ENCODE results near the gene GGCT.

Gene GGCT

GRCh38 chr7:30475580-30475979 lies 29.0 kb downstream of the GGCT start:
- no peak overlapping the region for H3K4me3 ChIP-seq (ENCODE audit: low read length)
- no peaks in the 10 kb centered on the region for H3K36me3 ChIP-seq (ENCODE audit: insufficient read depth, low read length)
- no peaks in the 10 kb centered on the region for H3K9me3 ChIP-seq (replicated peaks; ENCODE audit: low read length)
- H3K27me3 ChIP-seq (ENCODE audit: control insufficient read depth, insufficient read depth, low read length) = no peaks in the 10 kb centered on the region
- H3K4me1 ChIP-seq (ENCODE audit: control insufficient read depth, insufficient read depth, low read length) = peaks cover 42% of the 10 kb centered on the region
- H3K4me2 ChIP-seq (ENCODE audit: low read length) = peak overlapping the region; percentile 24
- H3K9ac ChIP-seq (ENCODE audit: low read depth, low read length) = no peak overlapping the region

- no peaks in the 10 kb centered on the region for H3K9me3 ChIP-seq (replicated peaks; ENCODE audit: low read length)
- H3K27me3 ChIP-seq (ENCODE audit: control insufficient read depth, insufficient read depth, low read length) = no peaks in the 10 kb centered on the region
- H3K4me2 ChIP-seq (ENCODE audit: low read length) = no peak overlapping the region
- H3K9ac ChIP-seq (ENCODE audit: low read depth, low read length) = no peak overlapping the region
- H3K4me3 ChIP-seq (ENCODE audit: low read length) = no peak overlapping the region
- H3K36me3 ChIP-seq (ENCODE audit: insufficient read depth, low read length) = no peaks in the 10 kb centered on the region
- peaks cover 49% of the 10 kb centered on the region for H3K4me1 ChIP-seq (ENCODE audit: control insufficient read depth, insufficient read depth, low read length)
These were observed 29.7 kb downstream of the GGCT start for GRCh38 chr7:30474893-30475292.

- Histone ChIP-seq H3K9ac (ENCODE audit: low read depth, low read length) (no peak overlapping the region), H3K9me3 (replicated peaks; ENCODE audit: low read length) (no peaks in the 10 kb centered on the region), H3K27me3 (ENCODE audit: control insufficient read depth, insufficient read depth, low read length) (no peaks in the 10 kb centered on the region), H3K36me3 (ENCODE audit: insufficient read depth, low read length) (no peaks in the 10 kb centered on the region), H3K4me1 (ENCODE audit: control insufficient read depth, insufficient read depth, low read length) (peaks cover 53% of the 10 kb centered on the region), H3K4me3 (ENCODE audit: low read length) (no peak overlapping the region), H3K4me2 (ENCODE audit: low read length) (no peak overlapping the region)
These were observed 30.1 kb downstream of the GGCT start for GRCh38 chr7:30474485-30474884.

GRCh38 chr7:30473903-30474302 lies 30.7 kb downstream of the GGCT start:
- Histone ChIP-seq H3K4me2 (ENCODE audit: low read length) (no peak overlapping the region), H3K4me3 (ENCODE audit: low read length) (no peak overlapping the region), H3K4me1 (ENCODE audit: control insufficient read depth, insufficient read depth, low read length) (peaks cover 52% of the 10 kb centered on the region), H3K36me3 (ENCODE audit: insufficient read depth, low read length) (no peaks in the 10 kb centered on the region), H3K9me3 (replicated peaks; ENCODE audit: low read length) (no peaks in the 10 kb centered on the region), H3K9ac (ENCODE audit: low read depth, low read length) (no peak overlapping the region), H3K27me3 (ENCODE audit: control insufficient read depth, insufficient read depth, low read length) (no peaks in the 10 kb centered on the region)

GRCh38 chr7:30472784-30473775 lies 31.5 kb downstream of the GGCT start:
- no peak overlapping the region for H3K9ac ChIP-seq (ENCODE audit: low read depth, low read length)
- H3K9me3 ChIP-seq (replicated peaks; ENCODE audit: low read length) = no peaks in the 10 kb centered on the region
- H3K4me3 ChIP-seq (ENCODE audit: low read length) = no peak overlapping the region
- H3K4me1 ChIP-seq (ENCODE audit: control insufficient read depth, insufficient read depth, low read length) = peaks cover 56% of the 10 kb centered on the region
- no peaks in the 10 kb centered on the region for H3K27me3 ChIP-seq (ENCODE audit: control insufficient read depth, insufficient read depth, low read length)
- H3K4me2 ChIP-seq (ENCODE audit: low read length) = no peak overlapping the region
- no peaks in the 10 kb centered on the region for H3K36me3 ChIP-seq (ENCODE audit: insufficient read depth, low read length)

- Histone ChIP-seq H3K4me2 (ENCODE audit: low read length) (no peak overlapping the region), H3K4me1 (ENCODE audit: control insufficient read depth, insufficient read depth, low read length) (peaks cover 51% of the 10 kb centered on the region), H3K9ac (ENCODE audit: low read depth, low read length) (no peak overlapping the region), H3K36me3 (ENCODE audit: insufficient read depth, low read length) (no peaks in the 10 kb centered on the region), H3K4me3 (ENCODE audit: low read length) (no peak overlapping the region), H3K9me3 (replicated peaks; ENCODE audit: low read length) (no peaks in the 10 kb centered on the region), H3K27me3 (ENCODE audit: control insufficient read depth, insufficient read depth, low read length) (no peaks in the 10 kb centered on the region)
These were observed 32.4 kb downstream of the GGCT start for GRCh38 chr7:30472081-30472783.

- peaks cover 48% of the 10 kb centered on the region for H3K4me1 ChIP-seq (ENCODE audit: control insufficient read depth, insufficient read depth, low read length)
- peak overlapping the region; percentile 17 for H3K9ac ChIP-seq (ENCODE audit: low read depth, low read length)
- no peaks in the 10 kb centered on the region for H3K27me3 ChIP-seq (ENCODE audit: control insufficient read depth, insufficient read depth, low read length)
- no peaks in the 10 kb centered on the region for H3K36me3 ChIP-seq (ENCODE audit: insufficient read depth, low read length)
- peak overlapping the region; percentile 50 for H3K4me2 ChIP-seq (ENCODE audit: low read length)
- H3K4me3 ChIP-seq (ENCODE audit: low read length) = no peak overlapping the region
- no peaks in the 10 kb centered on the region for H3K9me3 ChIP-seq (replicated peaks; ENCODE audit: low read length)
These were observed 33.4 kb downstream of the GGCT start for GRCh38 chr7:30471205-30471604.

GRCh38 chr7:30470771-30471170 lies 33.9 kb downstream of the GGCT start:
- H3K4me3 ChIP-seq (ENCODE audit: low read length) = no peak overlapping the region

GRCh38 chr7:30470163-30470770 lies 34.4 kb downstream of the GGCT start:
- H3K27me3 ChIP-seq (ENCODE audit: control insufficient read depth, insufficient read depth, low read length) = no peaks in the 10 kb centered on the region
- no peaks in the 10 kb centered on the region for H3K9me3 ChIP-seq (replicated peaks; ENCODE audit: low read length)
- H3K9ac ChIP-seq (ENCODE audit: low read depth, low read length) = peak overlapping the region; percentile 48
- H3K4me1 ChIP-seq (ENCODE audit: control insufficient read depth, insufficient read depth, low read length) = peaks cover 48% of the 10 kb centered on the region
- peak overlapping the region; percentile 50 for H3K4me2 ChIP-seq (ENCODE audit: low read length)
- H3K4me3 ChIP-seq (ENCODE audit: low read length) = no peak overlapping the region
- no peaks in the 10 kb centered on the region for H3K36me3 ChIP-seq (ENCODE audit: insufficient read depth, low read length)

More at GRCh38 chr7:30470771-30471170, 33.9 kb downstream of the GGCT start:
- H3K4me1 ChIP-seq (ENCODE audit: control insufficient read depth, insufficient read depth, low read length) = peaks cover 51% of the 10 kb centered on the region
- H3K27me3 ChIP-seq (ENCODE audit: control insufficient read depth, insufficient read depth, low read length) = no peaks in the 10 kb centered on the region
- H3K9me3 ChIP-seq (replicated peaks; ENCODE audit: low read length) = no peaks in the 10 kb centered on the region
- peak overlapping the region; percentile 50 for H3K4me2 ChIP-seq (ENCODE audit: low read length)
- no peaks in the 10 kb centered on the region for H3K36me3 ChIP-seq (ENCODE audit: insufficient read depth, low read length)
- H3K9ac ChIP-seq (ENCODE audit: low read depth, low read length) = peak overlapping the region; percentile 19

- Histone ChIP-seq H3K36me3 (ENCODE audit: insufficient read depth, low read length) (no peaks in the 10 kb centered on the region), H3K9me3 (replicated peaks; ENCODE audit: low read length) (no peaks in the 10 kb centered on the region), H3K9ac (ENCODE audit: low read depth, low read length) (peak overlapping the region; percentile 63), H3K4me1 (ENCODE audit: control insufficient read depth, insufficient read depth, low read length) (peaks cover 49% of the 10 kb centered on the region), H3K4me3 (ENCODE audit: low read length) (peak overlapping the region; percentile 41), H3K4me2 (ENCODE audit: low read length) (peak overlapping the region; percentile 67), H3K27me3 (ENCODE audit: control insufficient read depth, insufficient read depth, low read length) (no peaks in the 10 kb centered on the region)
These were observed 35.3 kb downstream of the GGCT start for GRCh38 chr7:30469303-30469702.

- H3K4me1 ChIP-seq (ENCODE audit: control insufficient read depth, insufficient read depth, low read length) = peaks cover 54% of the 10 kb centered on the region
- no peaks in the 10 kb centered on the region for H3K27me3 ChIP-seq (ENCODE audit: control insufficient read depth, insufficient read depth, low read length)
- H3K4me2 ChIP-seq (ENCODE audit: low read length) = peak overlapping the region; percentile 67
- peak overlapping the region; percentile 63 for H3K9ac ChIP-seq (ENCODE audit: low read depth, low read length)
- peak overlapping the region; percentile 41 for H3K4me3 ChIP-seq (ENCODE audit: low read length)
- H3K36me3 ChIP-seq (ENCODE audit: insufficient read depth, low read length) = no peaks in the 10 kb centered on the region
- no peaks in the 10 kb centered on the region for H3K9me3 ChIP-seq (replicated peaks; ENCODE audit: low read length)
These were observed 35.8 kb downstream of the GGCT start for GRCh38 chr7:30468791-30469190.

All from skeletal muscle satellite cell (primary cell).